COLO829 (cell line): ENCODE measurements around the gene KLHL26.

Experiments
- DNase-seq: peaks from one replicate; pipeline ENCODE4 v3.0.0; 2012; ENCODE audit warnings: low spot score

Gene KLHL26

GRCh38 chr19:18612772-18613588, 23.8 kb upstream of the KLHL26 start, which contains the start of gene TMEM59L:
Gene TMEM59L (plus strand): TSS chr19:18612870. CDS start chr19:18612959, 89 bp downstream.
- no peak for DNase-seq

DNA sequence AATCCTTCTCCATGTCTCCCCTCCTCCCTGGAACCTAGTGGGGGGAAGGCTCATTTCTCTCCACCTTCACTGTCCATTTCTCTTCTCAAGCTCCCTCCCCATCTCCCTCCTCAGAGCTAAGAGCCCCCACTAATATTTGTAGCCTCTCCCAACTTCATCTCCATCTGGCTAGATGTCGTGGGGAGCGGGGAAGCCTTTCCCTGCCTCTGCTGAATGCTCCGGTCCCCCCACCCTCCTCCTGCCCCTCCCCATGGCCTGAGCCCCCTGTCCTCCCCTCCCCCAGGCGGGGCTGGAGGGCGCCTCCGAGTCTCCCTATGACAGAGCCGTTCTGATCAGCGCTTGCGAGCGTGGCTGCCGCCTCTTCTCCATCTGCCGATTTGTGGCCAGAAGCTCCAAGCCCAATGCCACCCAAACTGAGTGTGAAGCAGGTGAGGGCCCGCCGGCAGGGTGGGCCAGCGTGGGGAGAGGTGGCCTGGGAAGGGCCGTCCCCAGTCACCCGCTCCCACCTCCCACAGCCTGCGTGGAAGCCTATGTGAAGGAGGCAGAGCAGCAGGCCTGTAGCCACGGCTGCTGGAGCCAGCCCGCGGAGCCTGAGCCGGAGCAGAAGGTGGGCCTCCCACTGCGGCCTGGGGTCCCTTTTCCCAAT, 23.1 kb upstream of the KLHL26 start:
- no peak for DNase-seq

DNA sequence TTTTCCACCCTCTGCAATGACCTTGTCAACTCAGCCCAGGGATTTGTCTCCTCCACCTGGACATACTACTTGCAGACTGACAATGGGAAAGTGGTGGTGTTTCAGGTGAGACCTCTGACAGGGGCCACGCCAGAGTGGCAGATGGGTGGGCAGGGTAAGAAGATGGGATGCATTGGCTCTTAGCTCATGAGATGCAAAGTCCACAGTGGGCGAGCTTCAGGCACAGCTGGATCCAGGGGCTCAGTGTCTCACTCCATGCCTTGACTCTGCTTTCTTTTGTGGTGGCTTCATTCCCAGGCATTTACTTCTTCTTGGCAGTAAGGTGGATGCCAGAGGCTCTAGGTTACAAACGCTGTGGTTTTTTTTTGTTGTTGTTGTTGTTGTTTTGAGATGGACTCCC, 20.8 kb upstream of the KLHL26 start:
- no peak for DNase-seq

GRCh38 chr19:18617562-18617961, 19.3 kb upstream of the KLHL26 start:
- no peak for DNase-seq

DNA sequence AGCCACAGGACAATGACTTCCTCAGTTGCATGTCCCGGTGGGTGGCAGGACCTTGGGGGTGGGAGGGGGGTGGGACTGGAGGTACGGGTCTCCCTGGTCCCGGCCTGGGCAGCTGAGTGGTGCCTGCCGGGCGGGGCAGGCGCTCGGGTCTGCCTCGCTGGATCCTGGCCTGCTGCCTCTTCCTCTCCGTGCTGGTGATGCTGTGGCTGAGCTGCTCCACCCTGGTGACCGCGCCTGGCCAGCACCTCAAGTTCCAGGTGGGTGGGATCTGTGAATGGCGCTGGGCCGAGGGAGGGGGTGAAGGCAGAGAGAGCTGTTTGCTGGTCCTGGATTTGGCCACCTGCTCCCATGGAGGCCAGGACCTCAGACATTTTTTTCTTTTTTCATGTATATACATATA, 18.6 kb upstream of the KLHL26 start:
- no peak for DNase-seq

DNA sequence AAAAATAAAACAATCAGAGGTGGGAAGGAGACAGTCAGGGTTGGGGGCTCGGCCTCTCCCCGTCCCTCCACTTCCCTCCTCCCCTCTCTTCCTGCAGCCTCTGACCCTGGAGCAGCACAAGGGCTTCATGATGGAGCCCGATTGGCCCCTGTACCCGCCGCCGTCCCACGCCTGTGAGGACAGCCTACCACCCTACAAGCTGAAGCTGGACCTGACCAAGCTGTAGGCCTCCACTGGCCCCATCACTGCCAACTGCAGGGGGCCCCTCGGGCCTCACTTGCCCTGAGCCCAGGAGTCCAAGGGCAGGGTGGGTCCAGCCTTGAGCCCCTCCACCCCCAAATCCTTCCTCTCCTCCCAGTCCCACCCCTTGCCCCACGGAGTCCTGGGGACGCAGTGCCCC, 16.5 kb upstream of the KLHL26 start:
- no peak for DNase-seq

GRCh38 chr19:18620902-18621301, 15.9 kb upstream of the KLHL26 start:
- no peak for DNase-seq

DNA sequence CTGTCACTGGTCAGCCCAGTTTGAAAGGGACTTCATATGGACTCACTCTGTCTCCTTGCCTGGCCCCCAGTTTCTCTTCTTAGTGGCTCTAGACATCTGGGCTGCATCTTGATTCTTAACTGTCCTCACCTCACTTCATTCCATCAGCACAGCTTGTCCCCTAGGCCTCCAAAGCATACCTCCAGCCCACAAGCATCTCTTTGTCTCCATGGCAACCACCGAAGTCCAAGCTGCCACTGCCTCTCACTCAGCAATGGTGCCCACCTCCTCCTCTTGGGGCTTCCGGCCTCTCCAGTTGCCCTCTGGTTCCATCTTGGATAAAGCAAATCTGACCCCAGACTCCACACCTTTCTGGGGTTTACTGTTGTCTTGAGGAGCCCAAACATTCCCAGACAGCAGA, 9.9 kb upstream of the KLHL26 start:
- DNase-seq, result no peak

- DNase-seq, result no peak
Observed at GRCh38 chr19:18629166-18630088, 7.4 kb upstream of the KLHL26 start.

GRCh38 chr19:18633321-18633720, 3.5 kb upstream of the KLHL26 start:
- no peak for DNase-seq

- DNase-seq, result no peak
Observed at GRCh38 chr19:18634612-18635297, 2.1 kb upstream of the KLHL26 start.

DNA sequence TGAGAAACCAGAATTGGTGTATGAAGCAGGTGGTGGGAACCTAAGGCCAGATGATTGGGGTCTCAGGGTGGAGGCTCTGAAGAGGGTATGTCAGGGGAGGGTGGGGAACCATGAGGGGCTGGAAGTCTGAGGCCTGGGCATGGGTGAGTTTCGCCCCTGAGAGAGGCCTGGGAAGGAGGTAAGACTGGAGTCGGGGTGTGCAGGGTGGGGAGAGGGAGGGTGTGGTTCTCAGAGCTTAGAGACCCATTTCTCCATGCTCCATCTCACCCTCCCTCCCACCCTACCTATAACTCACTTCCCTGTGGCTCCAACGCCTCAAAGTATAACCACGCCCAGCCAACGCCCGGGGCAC, 1.0 kb upstream of the KLHL26 start:
- no peak for DNase-seq

GRCh38 chr19:18636183-18636968, 452 bp upstream of the KLHL26 start:
- peak; percentile 100 for DNase-seq

DNA sequence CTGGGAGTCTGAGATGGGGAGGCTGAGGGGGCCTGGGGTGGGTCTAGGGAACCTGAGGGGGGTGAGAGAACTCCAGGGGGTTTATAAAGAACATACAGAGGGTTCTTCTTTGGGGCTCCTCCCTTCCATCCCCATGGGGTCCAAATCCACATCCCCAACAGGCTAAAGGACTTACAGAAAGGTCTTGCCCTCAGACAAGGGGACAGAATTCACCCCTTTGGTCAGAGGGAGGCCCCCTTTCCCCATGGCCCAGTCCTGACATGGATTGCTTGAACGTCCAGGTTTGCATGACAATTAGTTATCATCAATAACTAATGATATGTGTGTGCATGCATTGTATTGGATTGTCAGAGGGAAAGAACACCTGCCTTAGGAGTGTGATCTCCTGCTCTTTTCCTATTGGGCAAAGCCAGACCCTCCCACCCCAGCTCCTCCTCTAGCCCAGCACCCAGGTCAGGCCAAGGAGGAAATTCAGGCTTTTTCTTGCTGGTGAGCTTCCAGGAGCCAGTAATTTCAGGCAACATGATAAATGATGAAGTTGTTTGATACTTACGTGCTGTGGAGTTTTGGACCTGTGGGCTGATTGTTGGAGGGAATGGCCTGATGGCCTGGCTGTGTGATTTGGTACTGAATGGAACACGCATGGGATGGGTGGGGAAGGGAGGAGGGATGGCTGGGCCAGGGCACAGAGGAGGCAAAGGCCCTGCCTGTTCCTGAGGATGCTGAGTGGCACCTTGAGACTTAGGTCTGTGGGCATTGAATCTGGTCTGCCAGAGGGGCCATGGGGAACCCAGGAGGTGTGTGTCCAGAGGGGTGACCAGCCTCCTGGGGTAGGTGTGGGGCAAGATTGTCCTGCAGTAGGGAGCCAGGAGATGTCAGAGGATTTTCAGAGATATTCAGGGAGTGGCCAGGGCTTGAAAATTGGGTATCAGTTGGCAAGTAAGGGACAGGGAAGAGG, 1.1 kb downstream of the KLHL26 start:
- DNase-seq, result no peak

DNA sequence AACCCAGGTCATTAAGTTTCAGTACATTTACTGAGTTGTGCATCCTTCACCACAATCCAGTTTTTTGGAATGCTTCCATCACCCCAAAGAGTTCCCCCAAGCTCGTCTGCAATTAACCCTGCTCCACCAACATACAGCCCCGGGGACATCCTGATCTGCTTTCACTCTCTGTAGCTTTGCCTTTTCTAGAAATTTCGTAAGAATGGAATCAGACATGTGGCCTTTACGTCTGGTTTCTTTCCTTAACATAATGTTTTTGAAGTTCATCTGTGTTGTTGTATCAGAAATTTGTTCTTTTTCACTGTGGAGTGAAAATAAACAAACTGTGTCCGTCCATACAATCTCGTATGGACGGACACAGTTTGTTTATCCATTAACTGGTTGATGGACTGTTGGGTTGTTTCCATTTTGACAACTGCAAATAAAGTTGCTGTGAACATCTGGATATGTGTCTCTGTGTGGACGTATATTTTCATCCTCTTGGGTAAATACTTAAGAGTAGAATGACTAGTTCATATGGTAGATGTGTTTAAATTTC, 2.9 kb downstream of the KLHL26 start:
- DNase-seq, result no peak

DNA sequence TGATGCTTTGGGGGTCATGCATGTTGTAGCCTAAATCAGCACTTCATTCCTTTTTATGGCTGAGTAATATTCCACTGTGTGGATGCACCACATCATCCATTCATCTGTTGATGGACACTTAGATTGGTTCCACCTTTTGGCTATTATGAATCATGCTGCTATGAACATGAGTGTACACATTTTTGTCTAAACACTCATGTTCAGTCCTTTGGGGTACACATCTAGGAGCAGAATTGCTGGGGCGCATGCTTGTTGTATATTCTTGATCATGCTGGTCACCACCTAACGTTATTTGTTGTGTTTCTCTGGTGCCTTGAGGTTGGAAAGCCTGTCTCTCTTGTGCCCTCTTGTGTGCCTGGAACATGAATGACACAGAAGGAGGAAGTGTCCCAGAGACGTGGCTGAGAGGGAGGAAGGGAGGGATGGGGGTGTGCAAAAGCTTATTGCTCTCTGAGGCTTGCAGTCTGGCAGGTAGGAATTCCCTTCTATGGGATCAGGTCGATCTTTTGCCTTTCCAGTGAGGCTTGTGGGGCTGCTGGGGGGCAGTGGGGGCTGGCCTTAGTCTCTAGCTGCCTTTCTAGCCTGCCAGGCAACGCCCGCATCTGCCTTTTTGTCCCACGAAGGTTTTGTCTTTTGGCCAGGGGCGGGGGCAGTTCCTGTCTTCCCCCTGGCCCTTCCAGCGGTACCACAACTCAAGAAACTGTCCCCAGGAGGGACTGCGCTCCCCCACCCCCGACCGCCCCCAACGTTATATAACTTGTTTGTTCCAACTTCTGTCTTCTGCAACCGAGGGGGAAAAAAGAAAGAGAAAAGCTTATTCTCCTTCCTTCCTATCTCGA, 7.6 kb downstream of the KLHL26 start:
- no peak for DNase-seq

DNA sequence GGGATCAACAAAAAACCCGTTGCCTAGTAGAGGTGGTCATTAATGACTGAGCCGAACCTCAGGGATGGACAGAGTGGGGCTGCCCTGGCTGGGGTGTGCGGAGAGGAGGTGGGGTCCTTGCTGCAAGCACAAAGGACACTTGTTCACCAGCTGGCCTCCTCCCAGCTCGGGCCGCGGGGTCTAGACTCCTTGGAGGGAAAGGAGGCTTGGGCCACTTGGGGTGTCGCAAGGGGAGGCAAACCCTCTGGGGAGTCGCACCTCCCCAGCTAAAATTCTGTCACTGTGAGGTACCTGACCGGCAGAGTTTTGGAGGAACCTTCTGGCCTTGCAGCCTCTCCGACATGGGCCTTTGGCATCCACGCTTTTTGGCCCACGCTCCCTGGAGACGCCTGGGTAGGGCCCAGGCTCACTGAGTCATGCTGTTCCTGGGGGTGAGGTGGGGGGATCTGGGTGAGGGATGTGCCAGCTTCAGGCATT, 8.2 kb downstream of the KLHL26 start:
- no peak for DNase-seq

- no peak for DNase-seq
Observed at GRCh38 chr19:18646535-18647370, 9.9 kb downstream of the KLHL26 start.
